ENCODE data around the gene FAM180A.
A peak's percentile ranks its signal among the peaks of the same experiment; 100 is the strongest.

Gene FAM180A

DNA sequence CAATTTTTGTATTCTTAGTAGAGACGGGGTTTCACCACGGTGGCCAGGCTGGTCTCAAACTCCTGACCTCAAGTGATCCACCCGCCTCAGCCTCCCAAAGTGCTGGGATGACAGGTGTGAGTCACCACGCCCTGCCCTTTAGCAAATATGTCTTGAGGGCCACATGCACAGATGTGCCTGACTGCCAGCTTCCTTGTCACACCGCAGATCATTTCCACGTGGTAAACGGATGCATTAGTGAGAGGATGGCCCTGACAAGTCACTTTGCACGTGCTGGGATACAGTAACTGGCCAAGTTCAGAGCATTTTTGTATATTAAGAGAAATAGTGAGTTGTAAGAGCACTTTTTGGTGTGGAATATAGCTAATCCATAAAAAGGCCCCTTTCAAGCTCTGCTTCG is 44.3 kb upstream of the FAM180A start:
- no peak overlapping the region for H2AK5ac ChIP-seq (ENCODE audit: low read length)
- no peaks in the 10 kb centered on the region for H3K36me3 ChIP-seq (ENCODE audit: control insufficient read depth in 1 of 2, insufficient read depth in 2 of 2, low read length in 2 of 2)
- no peak overlapping the region for H3K9ac ChIP-seq (ENCODE audit: low read length)
- H3K79me2 ChIP-seq (ENCODE audit: control insufficient read depth, insufficient read depth, low read length, poor library complexity): no peaks in the 10 kb centered on the region
- H3K4me3 ChIP-seq (ENCODE audit: low read depth, low read length): no peak overlapping the region
- H3K23ac ChIP-seq (ENCODE audit: low read length): no peak overlapping the region
- H3K27ac ChIP-seq (ENCODE audit: low read depth, low read length): no peak overlapping the region
- no peak overlapping the region for H4K91ac ChIP-seq (ENCODE audit: low read depth, low read length)
- no peak overlapping the region for H2BK12ac ChIP-seq (ENCODE audit: low read length)
- no peak overlapping the region for H4K12ac ChIP-seq (ENCODE audit: low read depth, low read length)
- peaks cover 3% of the 10 kb centered on the region for H3K9me3 ChIP-seq (ENCODE audit: insufficient read depth, low read depth, low read length)
- WGBS (ENCODE audit: extremely low coverage, insufficient coverage, insufficient read length): no CpG with 5 or more reads among the region's 9 CpGs
- DNase-seq: peak in 1 of 2 donors; percentile 22
- no peak overlapping the region for H3K14ac ChIP-seq (ENCODE audit: low read length)
- no peak overlapping the region for H3K18ac ChIP-seq (ENCODE audit: low read length)
- no peak overlapping the region for H2BK5ac ChIP-seq (ENCODE audit: low read depth, low read length, poor library complexity)
- H2AFZ ChIP-seq (ENCODE audit: insufficient read depth, low read length, poor library complexity): no peak overlapping the region
- H3K4ac ChIP-seq (ENCODE audit: low read depth, low read length): no peak overlapping the region
- no peak overlapping the region for H2BK120ac ChIP-seq (ENCODE audit: insufficient read depth, low read length, poor library complexity)
- H4K8ac ChIP-seq (ENCODE audit: low read depth, low read length): no peak overlapping the region
- H3K4me1 ChIP-seq (ENCODE audit: control insufficient read depth in 1 of 2, insufficient read depth in 2 of 2, low read length in 2 of 2): peaks cover 4 to 9% of the 10 kb centered on the region in 2 experiments
- no peak overlapping the region for H3K4me2 ChIP-seq (ENCODE audit: low read length)
- no peaks in the 10 kb centered on the region for H3K27me3 ChIP-seq (ENCODE audit: insufficient read depth, low read length)
- H3K79me1 ChIP-seq (ENCODE audit: low read length): peaks cover 4% of the 10 kb centered on the region

DNA sequence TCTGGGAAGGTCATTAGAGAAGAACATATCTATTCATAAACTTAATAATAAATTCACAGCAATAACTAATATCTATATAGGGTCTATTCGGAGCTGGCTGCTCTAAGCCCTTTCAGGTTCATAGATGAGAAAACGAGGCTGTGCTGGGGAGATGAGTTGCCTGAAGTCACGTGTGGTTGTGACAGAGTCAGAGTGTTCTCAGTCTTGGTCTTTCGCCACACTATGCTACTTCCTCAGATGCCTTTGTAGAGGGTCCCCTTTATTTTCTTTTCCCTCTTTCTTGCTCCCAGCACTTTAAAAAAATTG is 43.7 kb upstream of the FAM180A start:
- Histone ChIP-seq H2BK12ac (ENCODE audit: low read length) (no peak overlapping the region), H3K4ac (ENCODE audit: low read depth, low read length) (no peak overlapping the region), H3K23ac (ENCODE audit: low read length) (no peak overlapping the region), H3K18ac (ENCODE audit: low read length) (no peak overlapping the region), H3K4me1 (ENCODE audit: control insufficient read depth in 1 of 2, insufficient read depth in 2 of 2, low read length in 2 of 2) (peaks cover 4 to 9% of the 10 kb centered on the region in 2 experiments), H3K79me2 (ENCODE audit: control insufficient read depth, insufficient read depth, low read length, poor library complexity) (no peaks in the 10 kb centered on the region), H2BK5ac (ENCODE audit: low read depth, low read length, poor library complexity) (no peak overlapping the region), H4K12ac (ENCODE audit: low read depth, low read length) (no peak overlapping the region), H3K9ac (ENCODE audit: low read length) (no peak overlapping the region), H3K4me3 (ENCODE audit: low read depth, low read length) (no peak overlapping the region), H4K8ac (ENCODE audit: low read depth, low read length) (no peak overlapping the region), H3K79me1 (ENCODE audit: low read length) (peaks cover 4% of the 10 kb centered on the region), H2AK5ac (ENCODE audit: low read length) (no peak overlapping the region), H3K14ac (ENCODE audit: low read length) (no peak overlapping the region), H3K27me3 (ENCODE audit: insufficient read depth, low read length) (no peaks in the 10 kb centered on the region), H4K91ac (ENCODE audit: low read depth, low read length) (no peak overlapping the region), H3K9me3 (ENCODE audit: insufficient read depth, low read depth, low read length) (peaks cover 3% of the 10 kb centered on the region), H3K4me2 (ENCODE audit: low read length) (no peak overlapping the region), H2AFZ (ENCODE audit: insufficient read depth, low read length, poor library complexity) (no peak overlapping the region), H3K36me3 (ENCODE audit: control insufficient read depth in 1 of 2, insufficient read depth in 2 of 2, low read length in 2 of 2) (no peaks in the 10 kb centered on the region), H3K27ac (ENCODE audit: low read depth, low read length) (no peak overlapping the region), H2BK120ac (ENCODE audit: insufficient read depth, low read length, poor library complexity) (no peak overlapping the region)
- WGBS (ENCODE audit: extremely low coverage, insufficient coverage, insufficient read length): no CpG with 5 or more reads among the region's 4 CpGs
- DNase-seq: no peak

- Histone ChIP-seq H2BK120ac (ENCODE audit: insufficient read depth, low read length, poor library complexity) (no peak overlapping the region), H3K79me1 (ENCODE audit: low read length) (peaks cover 4% of the 10 kb centered on the region), H3K4me2 (ENCODE audit: low read length) (no peak overlapping the region), H3K9ac (ENCODE audit: low read length) (no peak overlapping the region), H2AFZ (ENCODE audit: insufficient read depth, low read length, poor library complexity) (no peak overlapping the region), H4K12ac (ENCODE audit: low read depth, low read length) (no peak overlapping the region), H3K18ac (ENCODE audit: low read length) (no peak overlapping the region), H2BK5ac (ENCODE audit: low read depth, low read length, poor library complexity) (no peak overlapping the region), H3K4me3 (ENCODE audit: low read depth, low read length) (no peak overlapping the region), H3K14ac (ENCODE audit: low read length) (peak overlapping the region; percentile 9), H3K27me3 (ENCODE audit: insufficient read depth, low read length) (no peaks in the 10 kb centered on the region), H3K9me3 (ENCODE audit: insufficient read depth, low read depth, low read length) (peaks cover 3% of the 10 kb centered on the region), H3K4me1 (ENCODE audit: control insufficient read depth in 1 of 2, insufficient read depth in 2 of 2, low read length in 2 of 2) (peaks cover 4 to 9% of the 10 kb centered on the region in 2 experiments), H3K27ac (ENCODE audit: low read depth, low read length) (peak overlapping the region; percentile 8), H3K79me2 (ENCODE audit: control insufficient read depth, insufficient read depth, low read length, poor library complexity) (no peaks in the 10 kb centered on the region), H4K8ac (ENCODE audit: low read depth, low read length) (no peak overlapping the region), H2AK5ac (ENCODE audit: low read length) (no peak overlapping the region), H4K91ac (ENCODE audit: low read depth, low read length) (peak overlapping the region; percentile 12), H3K23ac (ENCODE audit: low read length) (no peak overlapping the region), H3K4ac (ENCODE audit: low read depth, low read length) (no peak overlapping the region), H3K36me3 (ENCODE audit: control insufficient read depth in 1 of 2, insufficient read depth in 2 of 2, low read length in 2 of 2) (no peaks in the 10 kb centered on the region), H2BK12ac (ENCODE audit: low read length) (no peak overlapping the region)
- DNase-seq: no peak
- WGBS (ENCODE audit: extremely low coverage, insufficient coverage, insufficient read length): no CpG with 5 or more reads among the region's 7 CpGs
Observed at GRCh38 chr7:135791543-135792362, 43.1 kb upstream of the FAM180A start.

DNA sequence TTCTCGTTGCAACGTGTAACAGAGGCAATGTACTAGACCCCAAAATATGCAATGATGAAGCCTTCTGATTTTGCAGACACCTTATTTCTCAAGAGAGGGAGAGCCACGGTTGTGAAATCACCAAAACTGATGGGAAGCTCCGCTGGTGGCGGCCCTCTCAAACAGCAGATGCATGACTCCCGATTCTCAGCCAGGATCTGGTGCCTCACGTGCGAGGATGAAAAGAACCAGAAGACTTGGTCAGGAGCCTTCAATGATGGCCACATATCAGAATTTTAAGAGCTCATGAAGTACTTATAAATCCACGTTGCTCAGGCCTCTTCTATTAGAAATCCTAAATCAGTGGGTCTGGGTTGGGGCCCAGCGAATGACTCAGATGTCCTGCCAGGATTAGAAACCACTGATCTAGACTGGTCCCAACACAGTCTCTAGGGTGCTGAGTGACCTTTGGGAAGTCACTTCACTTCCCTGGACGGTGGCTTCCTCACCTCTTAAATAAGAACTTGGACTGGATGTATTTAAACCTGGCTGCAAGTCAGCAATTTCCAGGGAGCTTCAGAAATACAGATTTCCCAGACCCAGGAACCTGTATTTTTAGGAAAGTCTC is 41.9 kb upstream of the FAM180A start:
- no peak overlapping the region for H4K8ac ChIP-seq (ENCODE audit: low read depth, low read length)
- peak overlapping the region; percentile 30 for H3K14ac ChIP-seq (ENCODE audit: low read length)
- H3K27ac ChIP-seq (ENCODE audit: low read depth, low read length): no peak overlapping the region
- peak overlapping the region; percentile 29 for H2AK5ac ChIP-seq (ENCODE audit: low read length)
- H3K4me2 ChIP-seq (ENCODE audit: low read length): no peak overlapping the region
- peak overlapping the region; percentile 74 for H2BK12ac ChIP-seq (ENCODE audit: low read length)
- no peaks in the 10 kb centered on the region for H3K36me3 ChIP-seq (ENCODE audit: control insufficient read depth in 1 of 2, insufficient read depth in 2 of 2, low read length in 2 of 2)
- H3K27me3 ChIP-seq (ENCODE audit: insufficient read depth, low read length): no peaks in the 10 kb centered on the region
- H4K91ac ChIP-seq (ENCODE audit: low read depth, low read length): peak overlapping the region; percentile 61
- H3K79me2 ChIP-seq (ENCODE audit: control insufficient read depth, insufficient read depth, low read length, poor library complexity): no peaks in the 10 kb centered on the region
- H3K9ac ChIP-seq (ENCODE audit: low read length): no peak overlapping the region
- H3K4me3 ChIP-seq (ENCODE audit: low read depth, low read length): no peak overlapping the region
- peak overlapping the region; percentile 17 for H2BK120ac ChIP-seq (ENCODE audit: insufficient read depth, low read length, poor library complexity)
- H3K18ac ChIP-seq (ENCODE audit: low read length): no peak overlapping the region
- peaks cover 2% of the 10 kb centered on the region for H3K79me1 ChIP-seq (ENCODE audit: low read length)
- WGBS (ENCODE audit: extremely low coverage, insufficient coverage, insufficient read length): no CpG with 5 or more reads among the region's 11 CpGs
- peaks cover 4 to 9% of the 10 kb centered on the region in 2 experiments for H3K4me1 ChIP-seq (ENCODE audit: control insufficient read depth in 1 of 2, insufficient read depth in 2 of 2, low read length in 2 of 2)
- no peak overlapping the region for H3K4ac ChIP-seq (ENCODE audit: low read depth, low read length)
- no peak overlapping the region for H3K23ac ChIP-seq (ENCODE audit: low read length)
- H4K12ac ChIP-seq (ENCODE audit: low read depth, low read length): no peak overlapping the region
- H2BK5ac ChIP-seq (ENCODE audit: low read depth, low read length, poor library complexity): peak overlapping the region; percentile 33
- peaks cover 3% of the 10 kb centered on the region for H3K9me3 ChIP-seq (ENCODE audit: insufficient read depth, low read depth, low read length)
- H2AFZ ChIP-seq (ENCODE audit: insufficient read depth, low read length, poor library complexity): no peak overlapping the region
- no peak for DNase-seq
